HTERT RPE-1 (cell line): Measurements from ENCODE around the gene SNRNP70.
"Not testable (repeated sequence)": the region's sequence is repeated elsewhere in the genome, so short reads cannot be mapped to it uniquely, and the experiment has no call there.

Source experiments
- in situ Hi-C: fragments of 300-500 bp; cut with MboI; formaldehyde crosslinking; loops from 4 replicates; pipeline ENCODE4 v1.14.3; 2020; ENCODE audit warnings: low sequenced_read_pairs

Gene SNRNP70

GRCh38 chr19:49119411-49120324 is 34.4 kb downstream of the SNRNP70 start, which contains the start of gene PPFIA3:
Gene PPFIA3 (plus strand): TSS chr19:49119544. CDS start chr19:49127874, 8,330 bp downstream.
- in situ Hi-C loops = no loop called here

DNA sequence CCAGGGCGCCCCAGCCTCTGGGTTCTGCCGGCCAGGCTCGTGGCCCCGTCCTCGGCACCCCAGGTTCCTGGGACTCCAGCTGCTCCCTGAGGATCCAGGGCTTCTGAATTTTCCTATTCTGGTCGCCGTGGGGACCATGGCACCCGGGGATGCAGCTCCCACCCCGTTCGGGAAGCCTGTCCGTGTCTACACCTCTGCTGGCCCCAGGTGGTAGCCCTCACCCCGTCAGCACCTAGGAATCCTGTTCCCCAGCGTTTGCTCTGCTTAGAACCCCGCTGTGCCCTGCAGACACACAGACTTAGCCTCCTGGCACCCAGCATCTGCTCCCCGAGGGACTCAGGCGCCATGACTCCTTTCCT is 35.1 kb downstream of the SNRNP70 start:
- in situ Hi-C loops = no loop called here

DNA sequence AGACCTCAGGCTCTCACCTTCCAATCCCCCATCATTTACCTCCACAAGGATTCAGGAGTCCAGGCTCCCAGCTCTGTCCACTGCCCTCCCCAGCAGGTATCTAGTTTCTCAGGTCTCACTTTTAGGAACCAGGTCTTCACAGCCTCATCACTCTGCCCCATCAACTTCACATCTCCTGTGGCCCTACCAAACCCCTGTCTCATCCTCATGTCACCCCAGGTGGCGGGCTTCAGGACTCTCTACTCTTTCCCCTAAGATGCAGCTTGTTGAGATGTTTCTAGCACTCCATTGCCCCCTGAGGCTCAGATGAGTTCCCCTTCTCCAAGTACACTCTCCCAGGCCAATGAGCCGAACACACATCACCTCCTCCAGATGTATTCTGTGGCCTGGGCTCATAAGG is 35.6 kb downstream of the SNRNP70 start:
- in situ Hi-C loops = no loop called here

GRCh38 chr19:49121841-49122240 is 36.6 kb downstream of the SNRNP70 start:
- in situ Hi-C loops = not testable (repeated sequence)

DNA sequence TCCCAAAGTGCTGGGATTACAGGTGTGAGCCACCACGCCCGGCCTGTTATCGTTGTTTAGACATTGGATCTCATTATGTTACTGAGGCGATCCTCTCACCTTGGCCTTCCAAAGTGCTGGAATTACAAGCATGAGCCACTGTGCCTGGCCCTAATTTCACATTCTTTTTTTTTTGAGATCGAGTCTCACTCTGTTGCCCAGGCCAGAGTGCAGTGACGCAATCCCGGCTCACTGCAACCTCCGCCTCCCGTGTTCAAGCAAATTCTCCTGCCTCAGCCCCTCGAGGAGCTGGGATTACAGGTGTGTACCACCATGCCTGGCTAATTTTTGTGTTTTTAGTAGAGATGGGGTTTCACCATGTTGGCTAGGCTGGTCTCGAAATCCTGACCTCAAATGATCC is 38.0 kb downstream of the SNRNP70 start:
- in situ Hi-C loops = not testable (repeated sequence)

DNA sequence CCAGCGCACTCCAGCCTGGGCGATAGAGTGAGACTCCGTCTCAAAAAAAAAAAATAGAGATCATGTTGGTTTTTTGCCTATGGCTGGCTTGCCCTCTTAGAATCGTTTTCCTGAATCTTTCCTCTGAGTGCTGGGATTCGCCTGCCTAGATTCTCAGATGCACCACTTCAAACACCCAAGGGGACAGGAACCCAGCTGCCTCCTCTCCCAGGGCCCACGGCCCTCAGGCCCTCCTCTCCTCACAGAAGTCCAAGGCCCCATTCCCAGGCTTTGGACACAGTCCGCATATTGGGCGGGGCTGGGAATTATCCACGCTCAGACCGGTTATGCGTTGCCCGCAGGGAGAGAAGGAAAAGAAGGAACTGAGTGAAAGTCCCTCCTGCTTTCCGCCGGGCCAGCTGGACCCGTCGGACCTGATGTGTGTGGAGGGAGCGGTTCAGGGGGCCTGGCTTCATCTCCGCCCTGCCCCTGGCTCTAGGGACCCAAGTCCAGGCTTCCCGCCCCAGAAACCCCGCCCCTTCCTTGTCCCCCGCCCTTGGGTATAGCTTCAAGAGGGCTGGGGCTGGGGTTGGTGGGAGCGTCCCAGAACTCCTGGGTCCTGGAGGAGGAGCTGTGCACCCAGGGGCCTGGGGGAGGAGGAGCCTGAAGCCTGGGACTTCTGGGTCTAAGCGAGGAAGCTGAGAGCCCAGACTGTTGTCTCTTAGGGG is 39.9 kb downstream of the SNRNP70 start:
- in situ Hi-C loops = no loop called here

DNA sequence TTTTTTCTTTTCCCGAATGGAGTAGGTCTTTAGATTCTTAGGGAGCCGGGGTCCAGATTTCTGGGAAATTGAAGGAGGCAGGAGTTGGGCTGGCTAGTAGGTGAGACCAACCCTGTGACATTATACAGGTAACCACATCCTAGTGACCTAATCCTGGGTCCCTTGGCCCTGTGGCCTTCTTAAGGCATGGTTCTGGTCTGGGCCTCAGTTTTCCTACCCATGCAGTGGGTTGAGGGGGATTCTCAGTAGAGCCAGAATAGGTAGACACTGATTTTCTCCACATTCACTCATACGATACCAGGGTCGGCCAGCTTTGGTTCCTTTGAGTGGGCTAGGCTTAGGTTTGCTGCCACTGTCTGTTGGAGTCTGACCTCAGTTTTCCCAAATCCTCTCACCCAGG is 41.3 kb downstream of the SNRNP70 start:
- in situ Hi-C loops = no loop called here

DNA sequence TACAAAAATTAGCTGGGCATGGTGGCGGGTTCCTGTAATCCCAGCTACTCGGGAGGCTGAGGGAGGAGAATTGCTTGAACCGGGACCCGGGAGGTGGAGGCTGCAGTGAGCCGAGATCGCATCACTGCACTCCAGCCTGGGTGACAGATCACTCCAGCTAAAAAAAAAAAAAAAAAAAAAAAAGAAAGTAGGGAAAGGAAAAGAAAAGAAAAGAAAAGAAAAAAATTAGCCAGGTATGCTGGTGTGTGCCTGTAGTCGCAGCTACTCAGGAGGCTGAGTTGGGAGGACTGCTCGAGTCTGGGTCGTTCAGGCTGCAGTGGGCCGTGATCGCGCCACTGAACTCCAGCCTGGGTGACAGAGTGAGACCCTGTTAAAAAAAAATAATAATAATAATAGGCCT is 42.0 kb downstream of the SNRNP70 start:
- in situ Hi-C loops = not testable (repeated sequence)

DNA sequence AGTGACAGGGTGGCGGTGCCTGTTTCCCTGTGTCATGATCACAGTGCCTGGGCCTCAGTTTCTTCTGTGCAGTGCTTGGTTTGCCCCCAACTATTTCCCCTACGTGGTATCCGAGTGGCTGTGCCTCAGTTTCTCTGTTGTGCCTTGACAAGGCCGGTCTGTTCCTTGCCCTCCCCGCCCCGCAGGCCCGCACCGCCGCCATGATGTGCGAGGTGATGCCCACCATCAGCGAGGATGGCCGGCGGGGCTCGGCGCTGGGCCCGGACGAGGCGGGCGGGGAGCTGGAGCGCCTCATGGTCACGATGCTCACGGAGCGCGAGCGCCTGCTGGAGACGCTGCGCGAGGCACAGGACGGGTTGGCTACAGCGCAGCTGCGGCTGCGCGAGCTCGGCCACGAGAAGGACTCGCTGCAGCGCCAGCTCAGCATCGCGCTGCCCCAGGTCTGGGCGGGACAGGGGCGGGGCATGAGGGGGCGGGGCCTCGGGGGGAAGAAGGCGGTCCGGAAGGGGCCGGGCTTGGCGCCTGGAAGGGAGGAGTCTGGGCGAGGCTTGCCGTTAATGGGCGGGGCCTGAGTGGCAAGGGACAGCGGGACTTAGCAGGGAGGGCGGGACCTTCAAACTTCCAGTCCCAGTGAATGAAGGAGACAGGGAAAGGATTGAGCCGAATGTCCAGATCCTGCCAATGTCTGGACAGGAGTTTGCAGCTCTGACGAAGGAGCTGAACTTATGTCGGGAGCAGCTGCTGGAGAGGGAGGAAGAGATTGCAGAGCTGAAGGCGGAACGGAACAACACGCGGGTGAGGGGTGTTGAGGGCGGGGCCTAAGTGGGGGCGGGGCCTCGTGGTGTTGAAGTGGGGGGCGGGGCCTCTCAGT is 42.7 kb downstream of the SNRNP70 start:
- in situ Hi-C loops = no loop called here

- in situ Hi-C loops = no loop called here
These were observed 43.4 kb downstream of the SNRNP70 start for GRCh38 chr19:49128545-49129237.

- in situ Hi-C loops = no loop called here
These were observed 44.0 kb downstream of the SNRNP70 start for GRCh38 chr19:49129238-49129583.

GRCh38 chr19:49130325-49130724 is 45.1 kb downstream of the SNRNP70 start:
- in situ Hi-C loops = no loop called here

GRCh38 chr19:49132974-49133609 is 47.8 kb downstream of the SNRNP70 start:
- in situ Hi-C loops = no loop called here

DNA sequence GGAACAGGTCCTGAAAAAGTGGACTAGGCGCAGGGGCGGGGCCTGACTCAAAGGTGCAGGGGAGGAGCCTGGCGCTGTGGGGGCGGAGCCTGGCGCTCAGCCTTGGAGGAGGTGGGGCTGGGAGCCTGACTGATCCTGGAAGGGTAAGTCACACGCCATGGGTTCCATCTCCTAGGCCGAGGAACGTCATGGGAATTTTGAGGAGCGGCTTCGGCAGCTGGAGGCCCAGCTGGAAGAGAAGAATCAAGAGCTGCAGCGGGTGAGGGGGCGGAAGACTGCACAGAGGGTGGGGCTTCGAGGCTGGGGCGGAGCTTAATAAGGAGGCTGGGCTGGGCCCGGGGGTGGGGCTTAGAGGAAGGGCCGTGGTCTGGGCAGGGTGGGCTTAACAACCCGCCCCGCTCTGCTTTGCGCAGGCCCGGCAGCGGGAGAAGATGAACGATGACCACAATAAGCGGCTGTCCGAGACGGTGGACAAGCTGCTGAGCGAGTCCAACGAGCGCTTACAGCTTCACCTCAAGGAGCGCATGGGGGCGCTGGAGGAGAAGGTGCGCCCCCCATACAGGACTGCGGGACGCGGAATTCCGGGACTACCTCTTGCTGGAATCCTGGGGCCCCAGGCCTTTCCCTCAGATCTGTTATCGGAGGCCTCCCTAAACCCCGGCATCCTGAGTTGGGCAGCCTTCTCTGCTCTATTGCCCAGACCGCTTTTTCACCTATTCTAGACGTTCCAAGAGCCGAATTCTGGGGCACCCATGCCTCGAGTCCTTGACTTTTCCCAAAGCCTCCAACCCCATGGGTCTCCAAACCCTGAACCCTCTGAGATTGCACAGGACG is 48.6 kb downstream of the SNRNP70 start:
- in situ Hi-C loops = no loop called here

DNA sequence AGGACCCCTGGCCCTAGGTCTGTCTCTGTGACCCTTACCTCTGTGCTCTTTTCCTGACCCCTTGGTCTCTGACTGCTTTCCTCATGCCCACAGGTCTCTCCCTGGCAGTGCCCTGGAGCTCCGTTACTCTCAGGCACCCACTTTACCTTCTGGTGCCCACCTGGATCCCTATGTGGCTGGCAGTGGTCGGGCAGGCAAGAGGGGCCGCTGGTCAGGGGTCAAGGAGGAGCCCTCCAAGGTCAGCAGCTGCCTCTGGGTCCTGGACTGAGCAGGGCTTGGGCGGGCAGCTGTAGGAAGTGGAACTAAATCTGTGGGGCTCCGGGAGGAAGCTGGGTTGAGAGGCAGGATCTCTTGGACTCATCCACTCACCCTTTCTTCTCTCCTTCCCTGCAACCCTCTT is 50.4 kb downstream of the SNRNP70 start:
- in situ Hi-C loops = no loop called here

GRCh38 chr19:49136771-49137171 is 51.5 kb downstream of the SNRNP70 start:
- in situ Hi-C loops = no loop called here

- in situ Hi-C loops = no loop called here
These were observed 55.7 kb downstream of the SNRNP70 start for GRCh38 chr19:49140951-49141350.

- in situ Hi-C loops = no loop called here
These were observed 56.1 kb downstream of the SNRNP70 start for GRCh38 chr19:49141352-49141751.

- in situ Hi-C loops = no loop called here
These were observed 57.6 kb downstream of the SNRNP70 start for GRCh38 chr19:49142866-49143335.
